HG03575 (cell line): ENCODE data around the gene RAD1.

Experiments used
- ATAC-seq: cut with Tn5 transposase; IDR thresholded peaks from one replicate; pipeline ENCODE4 v1.9.1; 2021; ENCODE audit not compliant: unreplicated experiment, insufficient number of reproducible peaks, low FRiP score; ENCODE audit errors: extremely low read depth

Gene RAD1

DNA sequence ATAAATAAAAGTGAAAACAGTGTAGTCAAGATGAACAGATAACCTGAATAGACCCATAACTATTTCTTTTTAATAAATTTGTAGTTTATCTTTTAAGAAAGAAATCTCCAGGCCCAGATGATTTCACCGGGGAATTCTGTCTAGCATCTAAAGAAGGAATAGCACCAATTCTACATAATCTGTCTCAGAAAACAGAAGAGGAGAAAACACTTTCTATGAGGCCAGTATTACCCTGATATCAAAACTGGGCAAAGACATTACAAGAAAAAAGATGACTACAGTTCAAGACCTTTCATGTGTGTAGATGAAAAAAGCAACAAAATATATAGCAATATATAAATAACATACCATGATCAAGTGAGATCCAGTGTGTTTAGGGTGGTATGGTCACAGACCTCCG is 44.9 kb downstream of the RAD1 start:
- no peak for ATAC-seq

DNA sequence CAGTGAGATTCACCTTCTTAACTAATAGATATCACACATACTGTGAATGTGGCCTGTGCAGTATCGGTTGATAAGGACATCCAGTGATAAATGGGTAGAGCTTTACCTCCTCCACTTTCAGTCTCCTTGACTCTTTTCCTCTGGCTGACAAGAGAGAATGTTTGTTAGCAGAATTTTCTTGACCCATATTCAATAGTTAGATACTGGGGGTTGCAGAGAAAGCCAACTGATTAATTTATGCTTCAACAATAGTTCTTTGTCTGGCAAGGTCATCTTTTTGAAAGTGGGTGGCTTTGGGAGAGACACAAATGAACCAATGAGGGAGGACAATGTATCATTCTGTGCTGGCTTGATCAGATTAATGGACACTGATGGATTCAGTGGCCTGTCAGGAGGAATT is 46.0 kb downstream of the RAD1 start:
- no peak for ATAC-seq

DNA sequence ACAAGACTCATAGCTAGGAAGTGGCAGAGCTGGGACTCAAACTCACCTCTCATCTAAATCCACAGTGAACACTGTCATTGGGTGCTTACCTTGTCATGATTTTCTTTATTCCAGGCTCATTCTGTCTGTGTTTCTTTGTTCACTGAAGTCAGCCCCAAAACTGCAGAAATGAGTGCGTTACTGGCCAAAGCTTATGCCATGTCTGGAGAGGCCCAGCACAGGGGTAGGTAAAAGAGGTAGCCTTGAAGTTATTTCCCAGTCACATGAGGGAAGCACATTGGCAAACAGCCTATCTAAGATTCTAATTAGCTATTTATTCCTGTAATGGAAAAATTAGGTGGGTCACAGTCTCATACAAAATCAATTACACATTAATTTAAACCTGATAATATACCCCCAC is 46.5 kb downstream of the RAD1 start:
- no peak for ATAC-seq

DNA sequence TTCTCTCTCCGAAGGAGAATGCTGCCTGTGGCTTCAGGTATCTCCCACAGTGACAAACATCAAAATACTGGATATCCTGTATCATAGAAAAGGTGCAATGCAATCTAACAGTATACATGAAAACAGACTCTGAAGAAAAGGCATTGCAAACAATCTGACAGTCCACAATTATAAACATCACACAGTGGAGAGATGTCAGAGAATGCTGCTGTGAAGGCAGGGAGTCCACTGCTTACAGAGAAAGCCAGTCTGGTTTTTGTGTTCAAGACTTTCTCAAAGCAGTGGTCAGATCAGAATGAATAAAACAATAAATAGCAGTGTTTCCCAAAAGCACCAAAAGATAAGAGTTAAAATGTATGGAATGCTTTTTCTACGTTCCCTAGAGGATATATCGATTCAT is 47.6 kb downstream of the RAD1 start:
- no peak for ATAC-seq

DNA sequence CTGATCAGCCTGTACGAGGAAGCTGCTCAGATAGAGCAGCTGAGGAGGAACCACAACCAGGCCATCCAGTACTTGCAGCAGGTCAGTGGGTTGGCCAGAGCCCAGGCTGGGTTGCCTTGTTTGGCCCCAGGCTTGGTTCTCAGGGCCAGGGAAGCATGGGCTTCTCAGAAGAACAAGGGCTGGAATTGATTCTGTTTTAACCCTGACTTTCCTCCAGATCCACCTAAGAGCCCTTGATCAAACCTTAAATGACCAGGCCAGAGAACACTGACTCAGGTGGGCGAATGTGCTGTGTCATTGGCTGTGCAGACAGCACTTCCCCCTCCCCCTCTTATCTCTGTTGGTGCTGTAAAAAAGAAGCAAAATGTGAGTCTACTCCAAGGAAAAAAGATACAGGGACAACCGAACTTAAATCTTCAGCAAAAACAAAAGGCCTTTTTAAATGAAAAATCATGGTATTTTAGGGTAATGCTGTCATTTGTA is 48.3 kb downstream of the RAD1 start:
- ATAC-seq: no peak

DNA sequence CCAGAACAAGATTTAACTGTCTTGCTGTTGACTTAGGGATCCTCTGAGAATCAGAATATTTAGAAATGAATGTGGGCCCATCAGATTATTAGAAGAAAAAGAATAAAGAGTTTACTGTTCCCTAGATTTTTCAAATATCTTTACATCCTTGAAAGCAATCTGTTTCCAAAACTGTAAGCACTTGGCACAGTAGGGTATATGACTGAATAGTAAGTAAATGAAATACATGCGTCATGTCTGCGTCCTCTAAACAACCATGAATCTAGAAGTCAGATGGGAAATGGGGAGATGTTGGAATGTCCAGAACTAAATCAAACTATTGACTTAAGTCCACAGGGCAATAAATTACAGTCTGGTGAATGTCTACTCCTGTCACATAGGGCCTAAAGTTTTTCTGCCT is 50.2 kb downstream of the RAD1 start:
- no peak for ATAC-seq

DNA sequence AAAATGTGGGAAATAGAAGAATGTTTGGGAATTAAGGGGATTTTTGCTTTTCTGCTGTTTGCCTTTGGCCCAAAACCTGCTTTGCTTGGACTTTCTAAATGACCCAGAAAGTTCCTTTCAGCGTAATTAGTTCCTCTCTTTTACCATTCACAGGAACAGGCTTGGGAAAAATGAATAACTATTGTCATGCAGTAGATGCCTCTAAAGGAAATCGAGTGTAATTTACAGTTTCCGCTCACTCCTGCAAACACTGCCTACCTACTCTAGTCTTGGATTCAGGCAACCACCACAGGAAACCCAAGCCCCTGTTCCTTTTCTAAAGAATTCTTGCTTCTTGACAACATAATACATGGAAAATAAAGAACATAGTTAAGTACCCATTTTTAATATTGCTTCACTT is 51.4 kb downstream of the RAD1 start:
- ATAC-seq: no peak

DNA sequence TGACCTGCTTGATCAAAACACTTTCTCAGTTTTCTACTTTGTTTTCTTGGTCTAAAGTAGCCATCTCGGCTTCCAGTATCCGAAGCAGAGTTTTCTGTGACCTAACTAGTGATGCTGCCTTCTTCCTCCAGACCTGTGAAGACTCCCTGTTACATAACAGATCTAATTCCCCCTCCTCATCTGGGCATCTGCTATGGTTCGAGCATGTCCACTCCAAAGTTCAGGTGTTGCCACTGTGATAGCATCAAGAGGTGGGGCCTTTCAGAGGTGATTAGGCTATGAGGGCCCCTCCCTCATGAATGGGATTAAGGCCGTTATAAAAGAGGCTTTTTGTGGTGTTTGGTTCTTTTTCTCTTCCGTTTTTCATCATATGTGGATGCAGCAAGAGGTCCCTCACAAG is 56.1 kb downstream of the RAD1 start:
- no peak for ATAC-seq

DNA sequence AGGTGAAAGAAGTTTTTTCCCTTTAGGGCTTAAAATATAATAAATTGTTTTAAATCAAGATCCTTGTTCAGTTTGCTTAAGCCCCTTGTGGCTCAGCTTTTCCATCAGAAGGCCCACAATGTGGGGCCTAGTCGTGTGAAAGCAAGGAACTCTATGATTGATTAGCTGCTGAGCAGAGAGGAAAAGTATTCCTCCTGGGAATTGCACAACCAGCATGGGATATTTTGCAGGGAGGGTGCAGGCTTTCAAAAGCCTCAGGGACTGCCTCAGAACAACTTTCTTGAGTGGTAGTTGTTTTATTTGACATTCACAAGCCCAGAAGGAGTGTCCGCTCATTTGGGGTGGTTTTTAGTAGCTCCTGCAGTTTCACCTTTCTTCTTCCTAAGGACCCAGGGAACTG is 56.5 kb downstream of the RAD1 start:
- ATAC-seq: no peak

DNA sequence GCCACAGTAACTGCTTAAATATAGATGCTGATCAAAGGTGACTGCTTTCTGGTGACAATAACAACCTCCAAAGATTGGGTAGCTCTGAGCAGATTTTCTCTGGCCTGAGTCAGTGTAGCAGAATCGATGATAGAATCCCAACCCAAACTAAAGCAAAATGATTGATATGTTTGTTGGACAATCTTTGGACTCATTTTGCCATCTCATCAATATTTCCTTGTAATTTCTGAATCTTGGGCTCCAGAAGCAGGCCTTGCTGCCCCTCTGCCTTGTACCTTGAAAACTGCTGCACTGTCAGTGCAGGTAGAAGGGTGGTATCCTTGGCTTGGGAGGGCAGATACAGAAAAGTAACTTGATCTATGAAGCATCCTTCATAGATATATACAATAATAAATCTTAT is 57.4 kb downstream of the RAD1 start:
- ATAC-seq: no peak

DNA sequence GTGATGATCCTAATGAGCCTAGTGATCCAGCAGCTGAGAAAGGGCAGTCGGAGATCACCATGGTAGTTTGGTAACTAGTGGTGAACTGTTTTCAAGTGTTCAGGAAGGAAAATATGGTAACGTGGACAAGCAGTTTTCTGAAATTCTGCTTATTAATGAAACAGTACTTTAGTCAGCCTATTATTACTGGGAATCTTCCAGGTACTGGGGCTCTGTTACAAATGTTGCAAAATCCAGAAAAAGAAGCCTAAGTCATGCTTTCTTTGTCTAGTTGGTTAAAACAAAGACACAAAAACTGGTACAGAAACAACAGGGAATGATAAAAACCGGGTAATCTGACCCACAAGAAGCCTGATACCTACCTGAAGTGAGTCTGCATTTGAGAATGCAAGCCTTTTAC is 58.1 kb downstream of the RAD1 start:
- no peak for ATAC-seq
